NT2/D1 (cell line): ENCODE results near the gene FBXO15.

ENCODE experiments used
- SUZ12 ChIP-seq: IDR thresholded peaks from 2 replicates; pipeline ENCODE4 v1.6.1; 2011; ENCODE audit not compliant: insufficient read length, insufficient read depth; ENCODE audit errors: extremely low read depth
- YY1 ChIP-seq: IDR thresholded peaks from 2 replicates; pipeline ENCODE4 v1.6.1; 2011; ENCODE audit not compliant: insufficient read length, insufficient read depth

DNA sequence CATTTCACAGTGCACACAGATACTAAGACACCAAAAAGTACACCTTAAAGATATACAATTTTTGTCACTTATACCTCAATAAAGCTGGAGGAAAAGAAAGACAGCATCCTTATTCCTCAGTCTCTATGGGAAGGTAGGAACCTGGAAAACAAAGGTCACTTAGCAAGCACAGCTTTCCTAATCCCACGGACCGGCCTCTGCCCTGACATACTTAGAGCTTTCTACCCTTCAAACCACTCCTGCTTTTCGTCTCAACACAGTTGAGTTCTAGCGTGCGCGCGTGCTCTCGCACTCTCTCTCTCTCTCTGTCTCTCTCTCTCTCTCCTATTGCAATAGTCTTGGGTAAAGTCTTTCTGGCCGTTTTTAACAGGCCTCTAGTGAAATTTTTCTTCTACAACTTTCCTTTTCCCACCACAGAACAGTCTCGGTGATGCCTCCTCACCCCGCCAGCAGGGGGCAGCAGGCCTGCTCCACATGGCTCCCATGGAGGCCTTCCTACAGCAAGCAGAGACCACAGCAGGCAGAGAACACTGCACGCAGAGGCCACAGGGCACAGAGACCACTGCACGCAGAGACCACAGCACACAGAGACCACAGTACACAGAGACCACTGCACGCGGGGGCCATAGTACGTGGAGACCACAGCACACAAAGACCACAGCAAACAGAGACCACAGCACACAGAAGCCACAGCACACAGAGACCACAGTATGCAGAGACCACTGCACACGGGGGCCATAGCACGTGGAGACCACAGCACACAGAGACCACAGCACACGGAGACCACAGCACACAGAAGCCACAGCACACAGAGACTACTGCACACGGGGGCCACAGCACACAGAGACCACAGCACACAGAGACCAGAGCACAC lies 106.9 kb downstream of the FBXO15 start:
- no peak for TF ChIP-seq YY1
- TF ChIP-seq SUZ12: no peak
